ENCODE measurements around the gene IKBKE.
A peak's percentile ranks its signal among the peaks of the same experiment; 100 is the strongest.

IKBKE gene

GRCh38 chr1:206506405-206507283, 36.4 kb downstream of the IKBKE start:
- DNase-seq (ENCODE audit: low read depth): no peak
- in situ Hi-C loops (cut with HindIII; ENCODE audit: low sequenced_read_pairs): no loop called here
- no peak for TF ChIP-seq CTCF (IDR thresholded peaks at IDR 0.05; ENCODE audit: low read depth, low read length, missing control alignments)
- H3K4me3 ChIP-seq (ENCODE audit: low read depth, low read length): peak overlapping the region; percentile 40

DNA sequence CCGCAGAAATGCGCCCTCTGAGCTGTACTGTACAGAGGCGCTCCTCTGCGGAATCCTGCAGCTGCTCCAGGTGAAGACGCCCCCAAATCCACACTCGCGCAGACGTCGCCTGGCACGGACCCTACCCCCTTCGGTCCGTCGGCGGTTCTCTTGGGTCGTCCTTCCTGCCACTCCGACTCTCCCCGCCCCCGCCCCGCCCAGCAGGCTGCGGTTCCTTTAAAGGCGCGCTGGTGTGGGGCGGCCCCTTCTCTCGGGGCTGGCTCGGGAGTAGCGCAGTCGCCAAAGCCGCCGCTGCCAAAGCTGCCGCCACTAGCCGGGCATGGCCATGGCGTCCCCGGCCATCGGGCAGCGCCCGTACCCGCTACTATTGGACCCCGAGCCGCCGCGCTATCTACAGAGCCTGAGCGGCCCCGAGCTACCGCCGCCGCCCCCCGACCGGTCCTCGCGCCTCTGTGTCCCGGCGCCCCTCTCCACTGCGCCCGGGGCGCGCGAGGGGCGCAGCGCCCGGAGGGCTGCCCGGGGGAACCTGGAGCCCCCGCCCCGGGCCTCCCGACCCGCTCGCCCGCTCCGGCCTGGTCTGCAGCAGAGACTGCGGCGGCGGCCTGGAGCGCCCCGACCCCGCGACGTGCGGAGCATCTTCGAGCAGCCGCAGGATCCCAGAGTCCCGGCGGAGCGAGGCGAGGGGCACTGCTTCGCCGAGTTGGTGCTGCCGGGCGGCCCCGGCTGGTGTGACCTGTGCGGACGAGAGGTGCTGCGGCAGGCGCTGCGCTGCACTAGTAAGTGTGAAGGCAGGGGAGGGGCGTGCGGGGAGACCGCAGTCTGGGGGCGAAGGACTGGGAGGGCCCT, 37.2 kb downstream of the IKBKE start, which contains the start of gene RASSF5:
Gene RASSF5 (plus strand): TSS at position 248 of the 846 bp plus-strand sequence. CDS start 72 bp downstream, at position 320.
- H3K4me3 ChIP-seq (ENCODE audit: low read depth, low read length): peak within 1 kb of the TSS; percentile 40
- no peak for TF ChIP-seq CTCF (IDR thresholded peaks at IDR 0.05; ENCODE audit: low read depth, low read length, missing control alignments)
- in situ Hi-C loops (cut with HindIII; ENCODE audit: low sequenced_read_pairs): no loop called here
- no peak for DNase-seq (ENCODE audit: low read depth)

DNA sequence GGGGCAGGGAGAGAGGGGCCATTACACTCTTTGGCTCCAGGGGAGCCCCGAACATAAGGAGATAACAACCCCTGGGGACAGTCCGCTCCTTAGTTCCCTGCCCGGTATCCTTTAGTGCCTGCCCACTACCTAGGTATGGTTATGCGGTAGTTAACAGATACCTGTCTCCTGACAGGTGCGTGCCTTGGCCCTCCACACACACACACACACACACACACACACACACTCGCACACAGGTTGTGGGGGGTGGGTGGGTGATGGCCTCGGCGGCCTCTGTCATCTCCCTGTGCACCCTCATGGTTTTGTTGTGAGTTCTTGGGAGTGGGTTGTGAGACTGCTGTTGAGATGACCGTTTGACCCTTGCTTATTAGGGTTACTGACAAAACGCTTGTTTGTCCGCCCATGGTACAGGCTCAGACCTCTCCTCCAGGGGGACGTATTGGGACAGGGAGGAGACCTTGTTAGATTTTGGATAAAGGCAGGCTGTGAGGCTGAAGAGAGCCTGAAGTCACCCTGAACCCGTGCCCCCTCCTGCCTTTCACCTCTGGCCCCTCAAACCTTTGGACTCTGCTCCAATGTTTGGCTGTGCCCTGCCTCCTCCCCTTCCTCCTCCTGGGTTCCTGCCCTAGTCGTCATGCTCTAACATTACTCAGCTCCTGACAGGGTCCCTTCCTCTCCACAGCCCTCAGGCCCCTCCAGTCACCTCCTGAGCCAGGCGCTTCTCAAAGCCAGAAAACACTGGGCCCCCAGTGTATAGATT, 38.0 kb downstream of the IKBKE start:
- DNase-seq (ENCODE audit: low read depth): no peak
- H3K4me3 ChIP-seq (ENCODE audit: low read depth, low read length): peak overlapping the region; percentile 40
- in situ Hi-C loops (cut with HindIII; ENCODE audit: low sequenced_read_pairs): no loop called here
- no peak for TF ChIP-seq CTCF (IDR thresholded peaks at IDR 0.05; ENCODE audit: low read depth, low read length, missing control alignments)

GRCh38 chr1:206508956-206509355, 38.7 kb downstream of the IKBKE start:
- TF ChIP-seq CTCF (IDR thresholded peaks at IDR 0.05; ENCODE audit: low read depth, low read length, missing control alignments): no peak
- no peak overlapping the region for H3K4me3 ChIP-seq (ENCODE audit: low read depth, low read length)

GRCh38 chr1:206509612-206510257, 39.5 kb downstream of the IKBKE start:
- TF ChIP-seq CTCF (IDR thresholded peaks at IDR 0.05; ENCODE audit: low read depth, low read length, missing control alignments): no peak
- H3K4me3 ChIP-seq (ENCODE audit: low read depth, low read length): no peak overlapping the region
- no peak for DNase-seq (ENCODE audit: low read depth)
- in situ Hi-C loops (cut with HindIII; ENCODE audit: low sequenced_read_pairs): no loop called here

More at GRCh38 chr1:206508956-206509355, 38.7 kb downstream of the IKBKE start:
- no peak for DNase-seq (ENCODE audit: low read depth)
- in situ Hi-C loops (cut with HindIII; ENCODE audit: low sequenced_read_pairs): no loop called here
